Measurements from ENCODE around the gene ZSCAN18. TPM values are rescaled to one million over a fixed set of nuclear protein-coding genes. Genes with fewer than 3 reads are reported as not detected.

Gene ZSCAN18
- total and polyA plus RNA-seq, 3 donors from 2014 or later = 95.1 to 169 (median 150) TPM

DNA sequence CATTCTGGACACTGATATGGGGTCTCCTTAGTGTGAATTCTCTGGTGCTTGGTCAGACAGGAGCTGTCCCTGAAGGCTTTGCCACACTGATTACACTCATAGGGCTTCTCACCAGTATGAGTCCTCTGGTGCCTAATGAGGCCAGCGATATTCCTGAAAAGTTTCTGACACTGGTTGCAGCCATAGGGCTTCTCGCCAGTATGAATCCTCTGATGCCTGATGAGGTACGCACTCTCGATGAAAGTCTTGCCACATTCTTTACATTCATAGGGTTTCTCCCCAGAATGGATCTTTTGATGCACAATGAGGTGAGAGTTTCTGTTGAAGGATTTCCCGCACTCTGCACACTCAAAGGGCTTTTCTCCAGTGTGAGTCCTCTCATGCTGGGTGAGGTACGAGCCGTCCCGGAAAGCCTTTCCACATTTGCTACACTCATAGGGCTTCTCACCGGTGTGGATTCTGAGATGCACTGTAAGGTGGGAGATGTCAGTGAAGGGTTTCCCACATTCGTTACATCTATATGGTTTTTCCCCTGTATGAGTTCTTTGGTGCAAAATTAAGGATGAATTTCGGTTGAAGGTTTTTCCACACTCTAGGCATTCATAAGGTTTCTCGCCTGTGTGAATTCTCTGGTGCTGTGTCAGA, 30.1 kb upstream of the ZSCAN18 start:
- intact Hi-C loops (cut with DNase I; ENCODE audit: low total_unique reads) = no loop called here
- Histone ChIP-seq H3K36me3 (ENCODE audit: low read depth, missing control alignments) (no peaks in the 10 kb centered on the region), H3K27me3 (no peaks in the 10 kb centered on the region), H3K9me3 (peaks cover 3% of the 10 kb centered on the region), H3K4me1 (no peaks in the 10 kb centered on the region), H3K4me3 (no peak overlapping the region), H3K27ac (no peak overlapping the region)
- WGBS, 2 donors = 96 to 97% methylated on average over 12 of the region's 12 CpGs
- TF ChIP-seq, protein P1, sequence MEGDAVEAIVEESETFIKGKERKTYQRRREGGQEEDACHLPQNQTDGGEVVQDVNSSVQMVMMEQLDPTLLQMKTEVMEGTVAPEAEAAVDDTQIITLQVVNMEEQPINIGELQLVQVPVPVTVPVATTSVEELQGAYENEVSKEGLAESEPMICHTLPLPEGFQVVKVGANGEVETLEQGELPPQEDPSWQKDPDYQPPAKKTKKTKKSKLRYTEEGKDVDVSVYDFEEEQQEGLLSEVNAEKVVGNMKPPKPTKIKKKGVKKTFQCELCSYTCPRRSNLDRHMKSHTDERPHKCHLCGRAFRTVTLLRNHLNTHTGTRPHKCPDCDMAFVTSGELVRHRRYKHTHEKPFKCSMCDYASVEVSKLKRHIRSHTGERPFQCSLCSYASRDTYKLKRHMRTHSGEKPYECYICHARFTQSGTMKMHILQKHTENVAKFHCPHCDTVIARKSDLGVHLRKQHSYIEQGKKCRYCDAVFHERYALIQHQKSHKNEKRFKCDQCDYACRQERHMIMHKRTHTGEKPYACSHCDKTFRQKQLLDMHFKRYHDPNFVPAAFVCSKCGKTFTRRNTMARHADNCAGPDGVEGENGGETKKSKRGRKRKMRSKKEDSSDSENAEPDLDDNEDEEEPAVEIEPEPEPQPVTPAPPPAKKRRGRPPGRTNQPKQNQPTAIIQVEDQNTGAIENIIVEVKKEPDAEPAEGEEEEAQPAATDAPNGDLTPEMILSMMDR (IDR thresholded peaks at IDR 0.05) = no peak
- no peak for TF ChIP-seq POLR2A (IDR thresholded peaks at IDR 0.05)
- no peak for DNase-seq

DNA sequence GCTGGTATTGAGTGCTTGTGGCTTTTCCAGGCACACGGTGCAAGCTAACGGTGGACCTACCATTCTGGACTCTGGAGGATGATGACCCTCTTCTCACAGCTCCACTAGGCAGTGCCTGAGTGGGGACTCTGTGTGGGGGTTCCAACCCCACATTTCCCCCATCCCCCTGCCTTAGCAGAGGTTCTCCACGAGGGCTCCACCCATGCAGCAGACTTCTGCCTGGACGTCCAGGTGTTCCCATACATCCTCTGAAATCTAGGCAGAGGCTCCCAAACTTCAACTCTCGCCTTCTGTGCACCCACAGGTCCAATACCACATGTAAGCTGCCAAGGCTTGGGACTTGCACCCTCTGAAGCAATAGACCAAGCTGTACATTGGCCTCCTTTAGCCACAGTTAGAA, 25.3 kb upstream of the ZSCAN18 start:
- no peak overlapping the region for H3K27ac ChIP-seq
- intact Hi-C loops (cut with DNase I; ENCODE audit: low total_unique reads) = no loop called here
- no peak overlapping the region for H3K4me3 ChIP-seq
- H3K9me3 ChIP-seq = peaks cover 3% of the 10 kb centered on the region
- no peak for TF ChIP-seq POLR2A (IDR thresholded peaks at IDR 0.05)
- TF ChIP-seq, protein P1 (IDR thresholded peaks at IDR 0.05) = no peak
- H3K27me3 ChIP-seq = no peaks in the 10 kb centered on the region
- H3K36me3 ChIP-seq (ENCODE audit: low read depth, missing control alignments) = no peaks in the 10 kb centered on the region
- WGBS, 2 donors = 67 to 87% methylated on average over 5 of the region's 5 CpGs
- DNase-seq = no peak
- H3K4me1 ChIP-seq = no peaks in the 10 kb centered on the region

DNA sequence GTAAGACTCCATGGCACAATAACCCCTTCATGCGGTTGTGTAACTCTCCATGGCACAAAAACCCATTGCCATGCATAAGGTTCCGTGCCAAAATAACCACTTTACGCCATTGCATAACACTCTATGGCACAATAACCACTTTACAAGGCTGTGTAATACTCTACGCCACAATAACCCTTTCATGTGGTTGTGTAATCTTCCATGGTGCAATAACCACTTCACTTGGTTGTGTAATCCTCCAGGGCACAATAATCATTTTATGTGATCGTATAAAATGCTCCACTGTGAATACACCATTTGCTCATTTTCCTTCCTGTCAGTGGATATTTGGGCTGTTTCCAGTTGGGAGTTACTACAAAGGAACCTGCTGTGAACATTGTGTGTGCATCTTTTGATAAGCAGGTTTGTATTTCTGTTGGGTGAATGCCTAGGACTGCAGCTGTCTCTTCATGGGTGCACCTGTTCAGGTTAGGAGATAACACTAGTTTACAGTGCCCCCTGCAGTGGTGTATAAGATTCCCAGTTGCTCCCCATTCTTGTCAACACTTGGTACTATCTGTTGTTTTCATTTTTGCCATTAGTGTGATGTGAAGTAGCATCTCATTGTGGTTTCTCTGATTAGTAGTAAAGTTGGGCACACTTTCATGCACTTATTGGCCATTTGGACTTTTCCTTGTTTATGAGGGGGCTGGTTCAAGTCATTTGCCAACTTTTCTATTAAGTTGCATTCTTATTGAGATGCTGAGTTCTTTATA, 21.1 kb upstream of the ZSCAN18 start:
- Histone ChIP-seq H3K27me3 (no peaks in the 10 kb centered on the region), H3K36me3 (ENCODE audit: low read depth, missing control alignments) (no peaks in the 10 kb centered on the region), H3K27ac (no peak overlapping the region), H3K4me3 (peak overlapping the region; percentile 61 to 78), H3K4me1 (no peaks in the 10 kb centered on the region), H3K9me3 (no peaks in the 10 kb centered on the region)
- TF ChIP-seq, protein P1 (IDR thresholded peaks at IDR 0.05) = no peak
- no peak for TF ChIP-seq POLR2A (IDR thresholded peaks at IDR 0.05)
- WGBS, 2 donors = 59 to 68% methylated on average over 5 of the region's 5 CpGs
- intact Hi-C loops (cut with DNase I; ENCODE audit: low total_unique reads) = no loop called here
- no peak for DNase-seq

DNA sequence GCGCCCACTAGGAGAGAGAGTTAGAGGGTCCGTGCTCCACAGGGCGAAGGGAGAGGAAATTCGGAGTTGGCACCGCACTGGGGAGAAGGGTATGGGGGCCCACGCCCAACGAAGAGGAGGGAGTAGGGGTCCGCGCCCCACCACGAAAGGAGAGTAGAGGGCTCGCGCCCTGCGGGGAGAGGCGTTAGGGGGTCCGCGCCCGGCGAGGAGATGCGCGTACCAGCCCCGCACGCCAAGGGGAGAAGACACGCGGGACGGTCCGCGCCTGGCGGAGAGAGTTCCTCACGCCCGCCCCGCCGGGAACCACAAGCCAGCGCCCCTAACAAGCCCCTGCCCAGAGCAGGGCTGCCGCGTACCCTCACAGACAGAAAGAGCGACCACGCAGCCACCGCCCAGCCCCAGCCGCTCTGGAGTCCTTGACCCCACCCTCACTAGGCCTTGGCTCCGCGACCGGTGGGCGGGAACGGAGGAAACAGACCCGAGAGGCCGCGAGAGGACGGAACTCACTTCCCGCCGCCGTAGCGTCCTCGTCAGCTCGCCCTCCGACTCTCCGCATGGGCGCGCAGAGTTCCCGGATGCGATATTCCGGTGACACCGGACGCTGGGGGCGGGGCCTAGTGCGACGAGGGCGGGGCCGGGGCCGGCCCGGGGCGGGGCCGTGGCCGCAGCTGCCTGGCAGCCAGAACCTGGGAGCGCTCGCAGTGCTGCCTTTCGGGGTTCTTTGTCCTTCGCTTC, 20.0 kb upstream of the ZSCAN18 start:
- 2 to 4% methylated on average over 22 to 58 of the region's 77 CpGs for WGBS, 2 donors
- intact Hi-C loops (cut with DNase I; ENCODE audit: low total_unique reads) = no loop called here
- TF ChIP-seq, protein P1 (IDR thresholded peaks at IDR 0.05) = no peak
- TF ChIP-seq POLR2A (IDR thresholded peaks at IDR 0.05) = no peak
- Histone ChIP-seq H3K9me3 (no peaks in the 10 kb centered on the region), H3K4me1 (no peaks in the 10 kb centered on the region), H3K36me3 (ENCODE audit: low read depth, missing control alignments) (no peaks in the 10 kb centered on the region), H3K4me3 (peak overlapping the region; percentile 61 to 78), H3K27me3 (no peaks in the 10 kb centered on the region), H3K27ac (peak overlapping the region in 1 of 2 donors; percentile 70)
- peak; percentile 91 for DNase-seq
